GM19468 (cell line): ENCODE results near the gene DSG3.
"Not testable (repeated sequence)": the region's sequence is repeated elsewhere in the genome, so short reads cannot be mapped to it uniquely, and the experiment has no call there.

Source experiments
- ATAC-seq: cut with Tn5 transposase; IDR thresholded peaks from one replicate; pipeline ENCODE4 v1.9.1; 2021; ENCODE audit warnings: mild to moderate bottlenecking, moderate library complexity, moderate number of reproducible peaks; ENCODE audit not compliant: unreplicated experiment; ENCODE audit errors: extremely low read depth

DSG3 gene

GRCh38 chr18:31490387-31490786, 42.8 kb downstream of the DSG3 start:
- ATAC-seq = peak; percentile 82

DNA sequence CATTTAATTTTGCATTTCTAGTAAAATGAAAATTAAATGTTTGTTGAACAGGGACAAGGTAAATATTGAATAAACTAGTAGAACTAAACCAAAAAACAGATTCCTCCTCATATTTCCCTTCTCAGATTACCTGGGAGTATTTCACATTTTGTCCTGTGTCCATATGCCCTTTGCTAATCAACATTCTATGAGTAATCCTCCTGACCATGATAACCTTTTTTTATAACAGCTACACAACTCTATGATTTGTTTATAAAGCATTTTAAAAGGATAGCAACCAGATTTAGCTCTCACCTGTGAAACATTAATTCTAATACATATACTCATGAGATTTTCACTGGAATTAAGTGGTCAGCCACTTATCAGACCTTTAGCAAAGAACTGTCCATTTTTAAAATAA, 43.3 kb downstream of the DSG3 start:
- no peak for ATAC-seq

DNA sequence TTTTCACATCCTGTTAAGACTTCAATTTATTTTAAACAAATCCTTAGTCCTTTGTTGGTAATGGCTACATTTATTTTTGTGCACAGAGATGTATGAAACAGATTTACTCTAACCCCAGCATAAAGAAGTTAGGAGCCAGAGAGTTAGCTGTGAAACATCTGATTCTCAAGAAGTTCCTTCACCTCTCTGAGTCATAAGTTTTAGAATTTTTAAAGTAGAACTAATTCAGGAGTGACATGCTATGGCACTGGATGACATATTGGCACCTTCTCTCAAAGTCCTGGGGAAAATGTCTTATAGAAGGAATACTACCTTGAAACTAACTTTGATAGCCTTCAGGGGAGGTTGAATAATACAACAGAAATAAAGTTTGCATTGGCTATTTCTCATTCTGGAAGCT, 44.0 kb downstream of the DSG3 start:
- no peak for ATAC-seq

DNA sequence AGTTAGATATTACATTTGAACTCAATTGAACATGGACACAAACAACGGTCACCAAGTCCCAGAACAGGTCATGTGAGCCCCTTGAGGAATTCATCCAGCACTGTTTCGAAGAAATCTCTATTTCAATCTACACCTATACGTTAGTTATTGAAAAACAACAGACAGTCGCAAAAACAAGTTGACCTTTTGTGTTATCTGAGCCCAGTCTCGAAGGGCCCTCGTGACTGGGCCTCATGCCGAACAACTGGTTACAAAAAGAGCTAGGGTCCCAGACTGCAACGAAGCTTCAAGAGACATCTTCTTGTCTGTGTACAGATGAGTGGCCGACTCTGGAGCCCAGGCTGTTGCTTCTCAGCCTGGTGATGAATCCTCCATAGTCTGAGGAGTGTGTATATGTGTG, 45.1 kb downstream of the DSG3 start:
- ATAC-seq = no peak

GRCh38 chr18:31493171-31493570, 45.6 kb downstream of the DSG3 start:
- ATAC-seq = no peak

- ATAC-seq = no peak
These were observed 46.4 kb downstream of the DSG3 start for GRCh38 chr18:31493941-31494340.

GRCh38 chr18:31494705-31495244, 47.2 kb downstream of the DSG3 start:
- not testable (repeated sequence) for ATAC-seq

DNA sequence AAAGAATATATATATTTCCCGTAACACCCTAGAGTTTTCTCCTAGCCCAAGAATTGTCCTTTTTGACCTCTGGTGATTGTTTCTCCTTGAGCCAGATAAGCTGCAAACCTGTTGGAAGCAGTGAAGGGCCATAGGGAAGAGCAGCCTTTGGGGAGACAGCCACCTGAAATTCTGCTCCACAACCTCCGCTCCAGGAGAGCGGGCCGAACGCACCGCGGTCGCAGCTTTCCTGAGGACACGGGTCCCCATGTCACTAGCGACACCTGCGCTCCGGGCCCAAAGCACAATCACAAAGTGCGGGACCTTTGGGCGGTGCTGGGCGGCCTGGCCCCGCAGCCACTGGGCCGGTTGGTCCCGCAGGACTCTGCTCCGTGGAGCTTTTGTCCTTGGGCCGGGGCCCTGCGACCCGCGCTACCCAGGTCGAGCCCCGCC, 49.9 kb downstream of the DSG3 start:
- no peak for ATAC-seq

- ATAC-seq = no peak
These were observed 50.5 kb downstream of the DSG3 start, which contains the start of gene DSG2 for GRCh38 chr18:31497836-31498573. TSS of gene DSG2 (plus strand) at chr18:31498177. CDS start at chr18:31498252, 75 bp downstream.

- ATAC-seq = no peak
These were observed 51.3 kb downstream of the DSG3 start for GRCh38 chr18:31498574-31499524.

GRCh38 chr18:31500051-31500688, 52.6 kb downstream of the DSG3 start:
- ATAC-seq = peak; percentile 86

- no peak for ATAC-seq
These were observed 55.5 kb downstream of the DSG3 start for GRCh38 chr18:31503011-31503410.

GRCh38 chr18:31504455-31505147, 57.1 kb downstream of the DSG3 start:
- no peak for ATAC-seq

DNA sequence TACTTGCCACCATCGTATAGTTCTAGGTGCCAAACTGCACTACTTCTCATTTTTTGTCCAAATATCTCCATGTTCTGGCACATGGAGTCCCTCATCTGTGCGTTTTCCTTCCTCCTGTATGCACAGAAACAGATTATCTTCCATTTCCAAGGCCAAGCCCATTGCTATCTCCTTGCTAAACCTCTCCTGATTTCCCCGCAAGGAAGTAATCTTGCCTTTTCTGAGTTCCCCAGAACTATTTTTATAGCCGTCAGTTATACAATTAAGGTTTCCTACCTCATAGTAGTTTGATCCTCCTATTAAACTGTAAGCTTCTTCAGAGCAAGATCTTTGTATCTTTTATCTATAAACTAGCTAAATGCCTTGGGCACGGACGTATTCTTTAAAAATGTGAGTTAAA, 57.6 kb downstream of the DSG3 start:
- no peak for ATAC-seq

DNA sequence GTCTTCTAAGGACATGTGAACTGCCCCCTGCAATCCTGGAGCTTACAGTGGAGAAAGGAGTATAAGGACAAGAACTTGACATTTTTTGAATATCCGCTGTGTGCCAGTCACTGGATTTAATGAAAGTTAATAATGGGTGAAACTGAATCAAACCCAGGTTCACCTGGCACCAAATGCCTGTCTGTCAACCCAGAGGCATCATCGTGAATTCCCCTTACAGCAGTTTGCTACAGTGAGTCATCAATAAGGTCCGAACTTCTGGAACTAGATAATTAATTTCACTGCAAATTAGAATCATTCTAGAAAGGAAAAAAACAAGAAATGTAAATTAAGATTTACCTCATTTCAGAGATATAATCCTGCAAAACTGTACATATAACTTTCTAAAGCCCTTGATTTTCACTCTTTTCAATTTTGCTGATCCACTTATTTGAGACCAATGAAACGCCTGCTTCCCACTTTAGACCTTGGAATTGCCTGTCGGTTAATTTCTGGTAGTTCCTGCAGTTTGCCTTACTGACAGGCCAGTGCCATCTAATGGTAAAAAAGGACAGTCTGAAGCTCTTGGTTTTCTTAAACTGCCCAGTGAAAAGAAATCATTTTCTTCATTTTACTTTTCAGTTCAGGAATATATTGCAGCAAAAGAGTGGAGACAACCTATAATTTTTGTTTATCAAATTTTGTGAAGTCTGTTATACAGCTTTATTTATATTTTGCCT, 58.6 kb downstream of the DSG3 start:
- no peak for ATAC-seq

DNA sequence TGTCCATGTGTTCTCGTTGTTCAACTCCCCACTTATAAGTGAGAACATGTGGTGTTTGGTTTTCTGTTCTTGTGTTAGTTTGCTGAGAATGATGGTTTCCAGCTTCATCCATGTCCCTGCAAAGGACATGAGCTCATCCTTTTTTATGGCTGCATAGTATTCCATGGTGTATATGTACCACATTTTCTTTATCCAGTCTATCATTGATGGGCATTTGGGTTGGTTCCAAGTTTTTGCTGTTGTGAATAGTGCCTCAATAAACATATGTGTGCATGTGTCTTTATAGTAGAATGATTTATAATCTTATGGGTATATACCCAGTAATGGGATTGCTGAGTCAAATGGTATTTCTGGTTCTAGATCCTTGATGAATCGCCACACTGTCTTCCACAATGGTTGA, 59.6 kb downstream of the DSG3 start:
- not testable (repeated sequence) for ATAC-seq

DNA sequence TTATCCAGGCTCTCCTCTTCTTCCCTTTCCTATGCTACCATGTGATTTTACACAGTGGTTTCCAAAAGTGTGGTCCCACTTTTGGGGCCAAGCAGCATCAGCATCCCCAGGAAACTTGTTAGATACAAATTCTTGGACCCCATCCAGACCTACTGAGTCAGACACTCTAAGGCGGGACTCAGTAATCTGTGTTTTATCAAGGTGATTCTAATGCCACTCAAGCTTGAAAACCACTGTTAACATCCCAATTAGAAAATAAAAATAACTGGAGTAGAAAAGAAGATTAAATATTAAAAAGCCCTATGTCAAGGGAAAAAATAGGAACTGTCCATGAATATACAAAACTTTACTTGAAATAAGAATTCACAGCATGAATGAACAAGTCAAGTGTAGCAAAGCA, 61.2 kb downstream of the DSG3 start:
- ATAC-seq = no peak

GRCh38 chr18:31509571-31509970, 62.0 kb downstream of the DSG3 start:
- ATAC-seq = no peak

GRCh38 chr18:31510319-31510718, 62.8 kb downstream of the DSG3 start:
- no peak for ATAC-seq
